Measurements from ENCODE around the gene SGMS2.
"Not testable (repeated sequence)": the region's sequence is repeated elsewhere in the genome, so short reads cannot be mapped to it uniquely, and the experiment has no call there.

SGMS2 gene

DNA sequence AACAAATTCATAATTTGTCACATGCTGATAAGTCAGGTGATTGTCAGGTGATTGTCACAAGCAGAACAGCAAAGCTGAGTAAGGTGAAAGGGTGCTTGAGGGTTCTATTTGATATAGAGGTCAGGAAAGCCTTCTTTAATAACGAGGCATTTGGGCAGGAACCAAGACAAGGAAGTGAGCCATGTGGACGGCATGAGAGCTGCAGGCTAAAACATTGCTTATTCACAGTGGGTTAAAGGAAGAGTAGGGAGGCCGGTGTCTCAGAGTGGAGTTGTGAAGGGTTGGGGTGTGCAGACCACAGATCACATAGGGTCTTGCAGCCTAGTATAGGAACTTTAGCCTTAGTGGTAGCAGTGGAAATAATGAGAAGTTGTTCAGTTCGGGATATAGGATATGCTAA lies 75.3 kb downstream of the SGMS2 start:
- no peak for DNase-seq
- H3K27ac Mint-ChIP-seq = no peak overlapping the region
- H3K9me3 Mint-ChIP-seq = peaks cover 8% of the 10 kb centered on the region
- peaks cover 2% of the 10 kb centered on the region for H3K36me3 Mint-ChIP-seq (ENCODE audit: low read depth)
- no peak overlapping the region for H3K4me3 Mint-ChIP-seq
- no peak for ATAC-seq
- H3K4me1 Mint-ChIP-seq = peaks cover 1% of the 10 kb centered on the region
- peaks cover 36% of the 10 kb centered on the region for H3K27me3 Mint-ChIP-seq

- peaks cover 33% of the 10 kb centered on the region for H3K27me3 Mint-ChIP-seq
- peaks cover 1% of the 10 kb centered on the region for H3K4me1 Mint-ChIP-seq
- DNase-seq (no peak), ATAC-seq (no peak)
- peaks cover 10% of the 10 kb centered on the region for H3K9me3 Mint-ChIP-seq
- H3K36me3 Mint-ChIP-seq (ENCODE audit: low read depth) = peaks cover 2% of the 10 kb centered on the region
- H3K27ac Mint-ChIP-seq = no peak overlapping the region
- H3K4me3 Mint-ChIP-seq = no peak overlapping the region
Observed at GRCh38 chr4:107900508-107900907, 75.8 kb downstream of the SGMS2 start.

DNA sequence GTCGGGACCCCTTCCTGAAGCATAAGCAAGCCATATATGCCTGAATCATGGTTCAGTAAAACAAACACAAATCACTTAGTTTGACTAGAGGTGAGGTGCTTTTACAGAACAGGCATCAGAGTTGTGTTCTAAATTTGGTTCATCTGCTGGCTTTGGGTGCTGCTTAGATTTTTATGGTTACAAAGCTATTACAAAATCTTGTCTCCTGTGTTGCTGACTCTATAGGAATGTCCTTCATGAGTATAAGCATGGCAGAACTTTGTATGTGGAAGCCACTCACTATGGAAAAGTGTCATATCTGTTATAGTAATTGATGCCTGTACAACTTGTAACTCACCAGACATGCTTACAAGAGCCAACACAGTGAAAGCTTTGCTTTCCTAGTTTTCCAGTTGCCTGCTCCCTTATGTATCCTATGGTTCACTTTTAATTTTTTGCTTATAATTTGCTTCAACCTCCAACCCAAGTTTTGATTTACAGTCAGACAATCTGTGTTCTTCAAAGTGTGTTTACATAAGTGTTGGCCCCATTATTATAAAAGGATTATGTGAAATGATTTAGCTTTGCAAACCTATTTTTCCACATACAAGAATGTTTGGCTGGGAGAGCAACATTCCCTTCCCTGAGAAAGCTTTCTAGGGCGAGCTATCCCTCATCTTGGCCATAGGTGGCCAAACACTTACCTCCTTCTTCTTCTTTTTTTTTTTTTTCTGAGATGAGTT lies 76.6 kb downstream of the SGMS2 start:
- Mint-ChIP-seq H3K4me1 (peaks cover 1% of the 10 kb centered on the region), H3K36me3 (ENCODE audit: low read depth) (peaks cover 2% of the 10 kb centered on the region), H3K9me3 (peaks cover 10% of the 10 kb centered on the region), H3K27me3 (peaks cover 32% of the 10 kb centered on the region), H3K27ac (no peak overlapping the region), H3K4me3 (no peak overlapping the region)
- ATAC-seq (no peak), DNase-seq (no peak)

GRCh38 chr4:107902715-107903114 lies 78.0 kb downstream of the SGMS2 start:
- peaks cover 24% of the 10 kb centered on the region for H3K27me3 Mint-ChIP-seq
- H3K9me3 Mint-ChIP-seq = peaks cover 10% of the 10 kb centered on the region
- H3K27ac Mint-ChIP-seq = no peak overlapping the region
- no peak for ATAC-seq
- peaks cover 2% of the 10 kb centered on the region for H3K36me3 Mint-ChIP-seq (ENCODE audit: low read depth)
- no peak for DNase-seq
- H3K4me1 Mint-ChIP-seq = peaks cover 1% of the 10 kb centered on the region
- H3K4me3 Mint-ChIP-seq = no peak overlapping the region

DNA sequence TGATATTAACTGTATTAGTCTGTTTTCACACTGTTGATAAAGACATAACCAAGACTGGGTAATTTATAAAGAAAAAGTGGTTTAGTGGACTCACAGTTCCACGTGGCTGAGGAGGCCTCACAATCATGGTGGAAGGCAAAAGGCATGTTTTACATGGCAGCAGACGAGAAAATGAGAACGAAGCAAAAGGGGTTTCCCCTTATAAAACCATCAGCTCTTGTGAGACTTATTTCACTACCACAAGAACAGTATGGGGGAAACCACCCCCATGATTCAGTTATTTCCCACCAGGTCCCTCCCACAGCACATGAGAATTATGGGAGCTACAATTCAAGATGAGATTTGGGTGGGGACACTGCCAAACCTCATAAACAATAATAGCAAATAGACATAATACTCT lies 80.3 kb downstream of the SGMS2 start:
- peaks cover 17% of the 10 kb centered on the region for H3K27me3 Mint-ChIP-seq
- not testable (repeated sequence) for H3K27ac Mint-ChIP-seq; ATAC-seq; H3K4me1 Mint-ChIP-seq; H3K4me3 Mint-ChIP-seq; H3K36me3 Mint-ChIP-seq (ENCODE audit: low read depth); H3K9me3 Mint-ChIP-seq; DNase-seq

GRCh38 chr4:107906458-107907100 lies 81.8 kb downstream of the SGMS2 start:
- Mint-ChIP-seq H3K36me3 (ENCODE audit: low read depth) (peaks cover 2% of the 10 kb centered on the region), H3K27ac (no peak overlapping the region), H3K9me3 (peaks cover 10% of the 10 kb centered on the region), H3K27me3 (peaks cover 14% of the 10 kb centered on the region), H3K4me1 (peaks cover 1% of the 10 kb centered on the region), H3K4me3 (no peak overlapping the region)
- DNase-seq (no peak), ATAC-seq (no peak)

- DNase-seq (no peak), ATAC-seq (no peak)
- H3K27me3 Mint-ChIP-seq = peaks cover 5% of the 10 kb centered on the region
- peaks cover 2% of the 10 kb centered on the region for H3K36me3 Mint-ChIP-seq (ENCODE audit: low read depth)
- H3K4me3 Mint-ChIP-seq = no peak overlapping the region
- no peak overlapping the region for H3K27ac Mint-ChIP-seq
- peaks cover 1% of the 10 kb centered on the region for H3K4me1 Mint-ChIP-seq
- H3K9me3 Mint-ChIP-seq = peaks cover 10% of the 10 kb centered on the region
Observed at GRCh38 chr4:107908377-107908776, 83.6 kb downstream of the SGMS2 start.

DNA sequence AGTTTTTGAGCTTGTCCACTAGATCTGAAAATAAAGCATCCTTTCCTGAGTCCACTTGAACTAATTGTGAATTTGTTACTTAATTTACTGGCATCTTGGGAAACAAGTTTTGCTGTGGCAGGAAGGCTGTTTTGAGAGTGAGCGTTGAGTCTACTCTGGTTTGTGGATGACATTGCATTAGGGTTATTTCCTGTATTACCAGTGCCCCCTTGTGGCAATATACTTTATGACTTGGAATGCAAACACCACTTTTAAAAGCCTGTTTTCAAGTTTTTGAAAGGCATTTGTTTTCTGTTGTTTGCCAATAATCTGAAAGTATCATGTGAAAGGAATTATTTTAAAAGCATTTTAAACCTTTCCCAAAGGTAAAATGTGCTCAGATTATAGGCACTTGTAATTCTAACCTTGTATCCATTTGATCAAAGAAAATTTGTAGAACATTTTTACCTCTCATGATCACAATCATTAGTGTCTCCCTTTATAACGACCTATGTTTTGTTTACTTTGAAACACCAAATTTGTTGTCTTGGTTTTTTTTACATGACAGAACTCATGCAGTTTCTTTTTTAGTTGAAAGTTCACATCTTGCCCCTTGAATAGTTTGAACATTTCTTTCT lies 88.7 kb downstream of the SGMS2 start:
- peaks cover 3% of the 10 kb centered on the region for H3K27me3 Mint-ChIP-seq
- no peaks in the 10 kb centered on the region for H3K9me3 Mint-ChIP-seq
- H3K36me3 Mint-ChIP-seq (ENCODE audit: low read depth) = no peaks in the 10 kb centered on the region
- DNase-seq (no peak), ATAC-seq (peak; percentile 57)
- H3K4me3 Mint-ChIP-seq = no peak overlapping the region
- H3K27ac Mint-ChIP-seq = no peak overlapping the region
- no peaks in the 10 kb centered on the region for H3K4me1 Mint-ChIP-seq

DNA sequence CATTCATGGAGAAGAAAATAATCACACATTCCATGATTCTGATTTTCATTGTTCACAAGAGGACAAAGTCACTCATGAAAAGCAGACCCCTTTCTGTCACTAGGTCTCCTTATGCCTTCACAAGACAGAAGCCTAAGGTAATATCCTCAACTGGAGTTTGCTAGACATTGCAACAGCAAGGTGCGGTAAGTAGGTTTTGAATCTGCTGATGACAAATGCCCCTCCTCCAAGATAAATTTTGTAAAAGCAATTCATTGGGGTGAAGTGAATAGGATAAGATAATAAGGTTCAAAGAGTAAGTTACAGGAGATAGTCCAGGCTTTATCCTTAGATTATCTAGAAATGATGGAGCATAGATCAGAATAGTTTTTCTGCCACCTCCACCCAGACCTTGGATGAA lies 90.5 kb downstream of the SGMS2 start:
- Mint-ChIP-seq H3K4me1 (no peaks in the 10 kb centered on the region), H3K27ac (no peak overlapping the region), H3K4me3 (no peak overlapping the region), H3K9me3 (peaks cover 8% of the 10 kb centered on the region), H3K36me3 (ENCODE audit: low read depth) (peaks cover 5% of the 10 kb centered on the region), H3K27me3 (peaks cover 6% of the 10 kb centered on the region)
- no peak for DNase-seq
- ATAC-seq = no peak

DNA sequence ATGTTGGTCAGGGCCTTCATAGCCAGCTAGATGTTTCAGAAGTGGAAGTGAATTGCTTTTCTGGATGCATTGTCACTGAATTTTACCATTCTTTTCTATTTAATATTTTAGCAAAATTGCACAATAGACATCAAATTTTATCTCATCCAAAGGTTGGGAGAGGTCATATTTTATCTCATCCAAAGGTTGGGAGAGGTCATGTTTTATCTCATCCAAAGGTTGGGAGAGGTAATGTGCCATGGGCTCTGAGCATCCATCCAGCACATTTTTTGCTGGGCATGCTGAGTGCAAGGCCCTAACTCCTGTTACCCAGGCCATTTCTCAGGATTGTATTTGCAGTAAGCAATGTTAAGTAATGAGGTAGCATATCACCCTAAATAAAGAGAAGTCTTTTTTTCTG lies 91.9 kb downstream of the SGMS2 start:
- Mint-ChIP-seq H3K36me3 (ENCODE audit: low read depth) (peaks cover 5% of the 10 kb centered on the region), H3K27me3 (peaks cover 3% of the 10 kb centered on the region), H3K9me3 (peaks cover 13% of the 10 kb centered on the region), H3K4me3 (no peak overlapping the region), H3K27ac (no peak overlapping the region), H3K4me1 (no peaks in the 10 kb centered on the region)
- ATAC-seq = no peak
- DNase-seq = no peak

DNA sequence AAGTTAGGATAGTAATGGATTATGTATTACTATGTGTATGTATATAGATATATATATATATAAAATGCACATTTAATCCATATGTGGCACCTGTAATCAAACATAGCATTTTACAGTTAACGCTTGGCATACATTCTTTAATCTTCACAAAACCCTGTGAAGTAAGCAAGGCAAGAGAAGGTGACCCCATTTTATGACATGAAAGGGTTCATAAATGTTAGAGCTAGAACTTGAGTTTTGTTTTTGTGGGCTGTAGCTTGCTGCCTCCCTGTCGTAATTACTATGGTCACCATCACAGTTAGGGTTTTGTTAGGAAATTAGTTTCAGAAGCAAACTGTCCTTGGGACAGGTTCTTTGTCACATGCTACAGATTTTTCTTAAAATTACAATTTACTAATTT lies 92.8 kb downstream of the SGMS2 start:
- Mint-ChIP-seq H3K36me3 (ENCODE audit: low read depth) (peaks cover 5% of the 10 kb centered on the region), H3K9me3 (peaks cover 13% of the 10 kb centered on the region), H3K4me3 (no peak overlapping the region), H3K4me1 (no peaks in the 10 kb centered on the region), H3K27ac (no peak overlapping the region), H3K27me3 (peaks cover 8% of the 10 kb centered on the region)
- DNase-seq = no peak
- no peak for ATAC-seq

- ATAC-seq (no peak), DNase-seq (no peak)
- H3K9me3 Mint-ChIP-seq = peaks cover 13% of the 10 kb centered on the region
- H3K4me1 Mint-ChIP-seq = no peaks in the 10 kb centered on the region
- H3K27me3 Mint-ChIP-seq = peaks cover 10% of the 10 kb centered on the region
- peaks cover 5% of the 10 kb centered on the region for H3K36me3 Mint-ChIP-seq (ENCODE audit: low read depth)
- no peak overlapping the region for H3K27ac Mint-ChIP-seq
- H3K4me3 Mint-ChIP-seq = no peak overlapping the region
Observed at GRCh38 chr4:107922486-107923473, 98.0 kb downstream of the SGMS2 start.

- H3K36me3 Mint-ChIP-seq (ENCODE audit: low read depth); H3K27me3 Mint-ChIP-seq: not testable (repeated sequence)
Observed at GRCh38 chr4:107925713-107926112, 101.0 kb downstream of the SGMS2 start.

DNA sequence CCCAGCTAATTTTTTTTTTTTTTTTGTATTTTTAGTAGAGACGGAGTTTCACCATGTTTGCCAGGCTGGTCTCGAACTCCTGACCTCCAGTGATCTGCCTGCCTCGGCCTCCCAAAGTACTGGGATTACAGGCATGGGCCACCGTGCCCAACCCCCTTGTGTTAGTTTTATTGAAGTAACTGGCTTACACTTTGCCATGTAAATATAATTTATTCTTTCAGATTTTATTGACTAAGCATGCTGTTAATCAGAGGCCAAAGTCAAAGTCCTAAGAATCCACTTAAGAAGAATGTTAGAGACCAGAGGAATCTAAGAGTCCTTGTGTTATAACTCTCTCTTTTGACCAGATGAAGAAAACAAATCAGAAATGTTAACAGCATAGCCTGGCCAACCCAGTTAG lies 102.1 kb downstream of the SGMS2 start:
- not testable (repeated sequence) for H3K27me3 Mint-ChIP-seq; ATAC-seq; H3K36me3 Mint-ChIP-seq (ENCODE audit: low read depth); H3K27ac Mint-ChIP-seq; H3K4me1 Mint-ChIP-seq; DNase-seq; H3K9me3 Mint-ChIP-seq; H3K4me3 Mint-ChIP-seq

More at GRCh38 chr4:107925713-107926112, 101.0 kb downstream of the SGMS2 start:
- not testable (repeated sequence) for H3K4me1 Mint-ChIP-seq, DNase-seq, H3K4me3 Mint-ChIP-seq, H3K27ac Mint-ChIP-seq, H3K9me3 Mint-ChIP-seq, ATAC-seq
